ENCODE measurements around the gene BICRAL.
A peak's percentile ranks its signal among the peaks of the same experiment; 100 is the strongest.
"Not testable (repeated sequence)": the region's sequence is repeated elsewhere in the genome, so short reads cannot be mapped to it uniquely, and the experiment has no call there.

The BICRAL gene, protein sequence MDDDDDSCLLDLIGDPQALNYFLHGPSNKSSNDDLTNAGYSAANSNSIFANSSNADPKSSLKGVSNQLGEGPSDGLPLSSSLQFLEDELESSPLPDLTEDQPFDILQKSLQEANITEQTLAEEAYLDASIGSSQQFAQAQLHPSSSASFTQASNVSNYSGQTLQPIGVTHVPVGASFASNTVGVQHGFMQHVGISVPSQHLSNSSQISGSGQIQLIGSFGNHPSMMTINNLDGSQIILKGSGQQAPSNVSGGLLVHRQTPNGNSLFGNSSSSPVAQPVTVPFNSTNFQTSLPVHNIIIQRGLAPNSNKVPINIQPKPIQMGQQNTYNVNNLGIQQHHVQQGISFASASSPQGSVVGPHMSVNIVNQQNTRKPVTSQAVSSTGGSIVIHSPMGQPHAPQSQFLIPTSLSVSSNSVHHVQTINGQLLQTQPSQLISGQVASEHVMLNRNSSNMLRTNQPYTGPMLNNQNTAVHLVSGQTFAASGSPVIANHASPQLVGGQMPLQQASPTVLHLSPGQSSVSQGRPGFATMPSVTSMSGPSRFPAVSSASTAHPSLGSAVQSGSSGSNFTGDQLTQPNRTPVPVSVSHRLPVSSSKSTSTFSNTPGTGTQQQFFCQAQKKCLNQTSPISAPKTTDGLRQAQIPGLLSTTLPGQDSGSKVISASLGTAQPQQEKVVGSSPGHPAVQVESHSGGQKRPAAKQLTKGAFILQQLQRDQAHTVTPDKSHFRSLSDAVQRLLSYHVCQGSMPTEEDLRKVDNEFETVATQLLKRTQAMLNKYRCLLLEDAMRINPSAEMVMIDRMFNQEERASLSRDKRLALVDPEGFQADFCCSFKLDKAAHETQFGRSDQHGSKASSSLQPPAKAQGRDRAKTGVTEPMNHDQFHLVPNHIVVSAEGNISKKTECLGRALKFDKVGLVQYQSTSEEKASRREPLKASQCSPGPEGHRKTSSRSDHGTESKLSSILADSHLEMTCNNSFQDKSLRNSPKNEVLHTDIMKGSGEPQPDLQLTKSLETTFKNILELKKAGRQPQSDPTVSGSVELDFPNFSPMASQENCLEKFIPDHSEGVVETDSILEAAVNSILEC

DNA sequence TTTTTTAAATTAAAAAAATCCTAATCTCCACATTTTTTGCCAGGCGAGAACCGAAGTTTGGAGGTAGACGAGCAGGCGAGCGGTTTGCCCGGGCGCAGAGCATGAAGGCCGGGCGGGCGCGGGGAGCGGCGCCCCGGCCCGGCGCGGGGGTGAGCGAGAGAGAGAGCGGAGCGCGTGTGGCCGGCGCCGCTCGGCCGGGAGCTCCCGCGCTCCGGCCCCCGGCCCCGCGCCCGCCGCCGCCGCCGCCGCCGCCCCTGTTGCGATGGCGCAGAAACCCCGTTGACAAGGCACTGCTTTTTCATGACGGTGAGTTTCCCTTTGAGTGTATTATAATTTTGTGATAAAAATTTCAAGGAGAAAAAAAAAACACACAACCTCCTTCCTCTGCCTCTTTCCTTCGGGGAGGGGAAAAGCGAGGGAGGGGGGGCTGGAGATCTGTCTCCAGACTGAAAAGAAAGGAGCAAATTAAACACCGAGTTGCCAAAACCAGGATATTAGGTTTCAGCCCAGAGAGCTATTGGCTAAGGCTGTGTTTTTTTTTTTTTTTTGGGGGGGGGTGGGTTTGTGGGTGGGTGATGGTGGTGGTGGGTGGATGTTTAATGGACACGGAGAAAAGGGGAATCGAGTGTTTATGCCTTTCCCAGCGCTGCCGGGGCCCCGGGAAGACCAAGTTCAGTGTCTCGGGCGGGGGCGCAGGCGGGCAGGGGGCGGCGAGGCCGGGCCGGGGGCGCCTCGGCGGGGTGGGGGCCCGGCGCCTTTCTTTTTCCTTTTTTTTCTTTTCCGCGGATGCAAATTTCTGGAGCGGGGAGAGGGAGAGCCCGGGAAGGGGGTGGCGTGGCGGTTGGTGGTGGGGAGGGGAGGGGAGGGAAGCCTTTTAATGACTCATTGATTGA, at the start of gene BICRAL:
Gene BICRAL (plus strand): TSS at position 257 of the 893 bp plus-strand sequence. CDS start 39,971 bp downstream, outside the sequence.
- DNase-seq: peak; percentile 92

DNA sequence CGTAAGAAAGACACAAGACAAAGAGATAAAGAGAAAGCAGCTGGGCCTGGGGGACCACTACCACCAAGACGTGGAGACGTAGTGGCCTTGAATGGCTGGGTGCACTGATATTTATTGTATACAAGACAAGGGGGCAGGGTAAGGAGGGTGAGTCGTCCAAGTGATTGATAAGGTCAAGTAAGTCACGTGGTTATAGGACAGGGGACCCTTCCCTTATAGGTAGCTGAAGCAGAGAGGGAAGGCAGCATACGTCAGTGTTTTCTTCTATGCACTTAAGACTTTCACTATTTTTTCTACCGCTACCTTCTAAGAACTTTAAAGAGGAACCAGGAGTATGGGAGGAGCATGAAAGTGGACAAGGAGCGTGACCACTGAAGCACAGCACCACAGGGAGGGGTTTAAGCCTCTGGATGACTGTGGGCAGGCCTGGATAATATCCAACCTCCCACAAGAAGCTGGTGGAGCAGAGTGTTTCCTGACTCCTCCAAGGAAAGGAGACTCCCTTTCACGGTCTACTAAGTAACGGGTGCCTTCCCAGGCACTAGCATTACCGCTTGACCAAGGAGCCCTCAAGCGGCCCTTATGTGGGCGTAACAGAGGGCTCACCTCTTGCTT, 47.9 kb upstream of the BICRAL start:
- DNase-seq: not testable (repeated sequence)

GRCh38 chr6:42735976-42736375, 45.9 kb upstream of the BICRAL start:
- DNase-seq: no peak

GRCh38 chr6:42740725-42741124, 41.1 kb upstream of the BICRAL start:
- DNase-seq: no peak

DNA sequence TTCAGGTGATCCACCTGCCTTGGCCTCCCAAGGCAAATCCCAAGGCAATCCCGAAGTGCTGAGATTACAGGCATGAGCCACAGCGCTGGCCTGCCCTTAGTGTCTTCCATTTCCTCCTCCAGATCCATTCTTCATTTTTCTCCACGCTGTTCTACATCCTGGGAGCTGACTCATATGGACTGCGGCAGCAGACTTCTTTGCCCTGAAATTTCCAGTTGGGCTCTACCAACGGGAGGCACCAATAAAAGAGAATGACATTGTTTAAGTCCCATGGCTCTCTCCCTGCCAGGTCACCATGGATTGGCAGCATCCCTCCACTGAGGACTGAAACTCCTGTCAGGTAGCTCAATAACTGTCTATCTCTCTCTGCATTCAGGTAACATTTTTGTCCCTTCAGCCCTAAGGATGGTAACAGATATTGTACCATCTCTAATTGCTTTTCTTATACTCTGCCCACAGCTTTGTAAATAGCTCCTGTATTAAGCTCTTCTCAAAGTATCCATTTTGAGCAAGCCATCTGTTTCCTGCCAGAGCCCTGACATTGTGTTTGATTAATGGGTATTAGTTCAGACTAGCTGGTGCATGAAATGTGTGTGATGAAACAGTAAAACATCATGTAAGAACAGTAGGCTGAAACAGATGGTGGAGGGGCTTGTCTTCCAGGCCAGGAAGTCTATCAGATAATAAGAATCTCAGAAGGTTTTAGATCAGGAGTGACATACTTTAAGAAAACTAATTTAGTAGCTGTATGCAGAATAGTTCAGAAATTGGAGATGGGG, 39.5 kb upstream of the BICRAL start:
- peak; percentile 58 for DNase-seq

DNA sequence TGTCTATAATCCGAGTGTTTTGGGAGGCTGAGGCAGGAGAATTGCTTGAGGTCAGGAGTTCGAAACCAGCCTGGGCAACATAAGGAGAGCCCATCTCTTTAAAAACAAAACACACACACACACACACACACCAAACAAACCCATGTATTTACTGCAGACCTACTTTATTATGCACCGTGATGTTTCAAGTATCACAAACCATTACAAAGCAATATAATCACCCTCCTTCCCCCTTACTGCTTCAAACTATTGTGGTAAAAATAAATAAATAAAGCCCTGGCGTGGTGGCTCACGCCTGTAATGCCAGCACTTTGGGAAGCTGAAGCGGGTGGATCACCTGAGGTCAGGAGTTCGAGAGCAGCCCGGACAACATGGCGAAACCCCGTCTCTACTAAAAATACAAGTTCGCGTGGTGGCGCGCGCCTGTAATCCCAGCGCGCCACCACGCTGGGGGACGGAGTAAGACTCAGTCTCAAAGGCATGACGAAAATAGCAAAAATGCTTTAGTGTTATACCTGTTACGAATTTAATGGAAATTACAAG, 37.4 kb upstream of the BICRAL start:
- no peak for DNase-seq

DNA sequence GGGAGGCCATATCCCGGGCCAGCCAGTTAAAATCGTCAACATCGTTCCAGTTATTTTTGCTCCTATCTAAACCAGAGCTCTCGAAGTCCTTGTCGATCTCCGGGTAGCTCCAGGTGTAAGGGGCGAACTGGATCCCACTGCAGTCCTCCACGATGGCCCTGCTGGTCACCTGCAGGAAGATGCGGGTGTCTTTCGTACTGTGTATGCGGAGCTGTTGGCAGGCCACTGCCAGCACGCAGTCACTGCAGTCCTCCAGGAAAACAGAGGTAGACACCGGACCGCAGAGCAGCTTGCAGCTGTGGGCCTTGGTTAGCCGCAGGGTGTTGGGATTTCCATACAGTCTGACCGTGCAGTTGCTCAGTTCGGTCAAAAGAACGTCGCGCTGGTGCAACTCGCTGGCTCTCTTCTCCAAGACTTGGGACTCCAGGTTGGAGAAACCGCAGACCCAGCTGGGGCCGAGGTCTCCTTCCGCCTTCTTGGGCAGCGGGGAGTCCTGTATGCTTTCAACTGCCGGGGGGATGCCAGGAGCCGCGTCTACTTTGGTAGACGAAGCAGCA, 36.7 kb upstream of the BICRAL start:
- DNase-seq: no peak

GRCh38 chr6:42745640-42746462, 36.0 kb upstream of the BICRAL start, which contains the start of gene TBCC:
Gene TBCC (minus strand): TSS chr6:42746103. CDS start chr6:42746073, 30 bp downstream.
- peak; percentile 99 for DNase-seq

DNA sequence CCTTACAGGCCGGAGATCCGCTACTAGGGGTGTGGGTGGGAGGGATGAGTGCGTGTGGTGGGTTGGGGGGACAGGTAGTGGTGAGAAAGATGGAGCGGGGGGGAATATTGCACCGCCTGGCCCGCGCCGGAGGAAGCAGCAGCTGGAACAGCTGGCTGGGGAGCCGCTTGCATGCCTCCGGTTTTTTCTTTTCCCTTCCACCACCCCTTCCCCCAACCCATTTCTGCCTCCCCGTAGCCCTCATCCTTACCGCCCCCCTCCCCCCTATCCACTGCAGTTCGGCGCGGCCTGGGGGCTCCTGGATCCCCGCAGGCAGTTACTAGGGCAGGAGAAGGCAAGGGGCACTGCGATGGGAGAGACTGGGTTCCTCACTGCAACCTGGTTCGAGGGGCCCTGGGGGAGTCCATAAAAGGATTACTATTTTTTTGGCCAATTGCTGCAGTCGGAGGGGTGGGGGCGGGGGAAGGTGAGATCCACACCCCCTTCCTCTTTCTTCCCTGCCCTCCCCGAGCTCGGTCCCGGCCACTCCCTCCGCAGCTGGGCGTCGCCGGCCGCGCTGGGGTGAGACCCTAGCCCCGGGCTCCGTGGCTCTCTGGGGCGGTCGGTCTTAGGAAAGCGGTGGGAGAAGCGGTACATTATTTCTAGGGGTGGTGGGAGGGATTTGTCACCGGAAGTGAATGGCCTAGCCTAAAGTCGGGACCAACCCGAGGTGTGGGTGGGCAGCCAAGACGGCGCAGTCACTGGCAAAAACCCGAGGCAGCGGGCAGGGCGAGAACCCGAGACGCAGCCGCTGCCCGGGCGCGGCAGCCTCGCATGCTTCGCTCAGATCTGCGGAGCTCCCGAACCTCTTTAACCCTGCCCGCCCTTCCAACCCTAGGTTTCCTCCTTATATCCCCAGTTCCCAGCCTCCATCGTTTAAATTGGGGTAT, 35.1 kb upstream of the BICRAL start:
- peak; percentile 96 for DNase-seq

DNA sequence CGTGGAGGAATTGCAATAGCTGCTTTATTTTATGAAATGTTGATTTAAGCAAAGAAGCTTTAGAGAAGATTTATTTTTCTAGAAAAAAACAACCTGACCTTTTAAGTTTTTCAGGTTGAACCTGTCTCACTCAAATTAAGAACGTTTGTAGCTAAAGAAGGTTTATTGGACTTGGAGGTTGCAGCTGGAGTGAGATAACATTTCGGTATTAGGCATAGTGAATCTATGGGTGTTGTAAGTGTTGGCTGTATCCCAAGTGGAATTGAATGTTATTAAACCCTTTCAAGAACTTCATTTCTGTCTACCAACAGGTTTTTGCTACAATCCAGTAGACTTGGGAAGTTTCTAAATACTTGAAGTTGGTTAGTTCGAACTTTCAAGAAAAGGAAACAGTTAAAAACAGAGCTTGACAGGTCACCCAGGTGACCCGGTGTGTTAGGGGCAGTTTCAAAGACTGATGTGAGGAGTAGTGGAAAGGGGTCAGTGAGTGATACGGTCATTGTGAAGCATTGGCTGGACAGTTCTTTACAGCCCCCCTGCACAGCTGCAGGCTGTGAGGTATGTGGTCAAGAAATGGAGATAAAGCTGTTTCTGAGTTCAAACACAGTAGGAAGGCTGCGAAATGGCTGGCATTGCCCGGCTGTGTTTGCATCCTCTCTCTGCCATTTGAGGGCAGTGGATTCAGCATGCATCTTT, 33.5 kb upstream of the BICRAL start:
- DNase-seq: no peak

DNA sequence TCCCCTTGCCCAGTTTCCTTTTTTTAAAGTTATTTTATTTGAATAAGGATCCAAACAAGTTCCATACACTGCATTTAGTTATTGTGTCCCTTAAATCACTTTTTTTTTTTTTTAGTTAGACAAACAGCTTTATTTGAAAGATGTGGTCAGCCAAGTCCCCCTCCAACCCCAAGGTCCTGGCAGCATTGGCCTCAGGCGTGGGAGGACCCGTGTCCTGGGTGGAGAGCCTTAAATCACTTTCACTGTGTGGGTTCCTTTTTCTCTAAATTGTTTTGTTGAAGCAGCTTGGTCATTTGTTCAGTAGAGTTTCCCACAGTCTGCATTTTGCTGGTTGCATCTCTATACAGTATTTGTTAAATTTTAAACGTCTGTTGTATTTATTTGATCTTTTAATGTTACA, 30.8 kb upstream of the BICRAL start:
- DNase-seq: no peak

DNA sequence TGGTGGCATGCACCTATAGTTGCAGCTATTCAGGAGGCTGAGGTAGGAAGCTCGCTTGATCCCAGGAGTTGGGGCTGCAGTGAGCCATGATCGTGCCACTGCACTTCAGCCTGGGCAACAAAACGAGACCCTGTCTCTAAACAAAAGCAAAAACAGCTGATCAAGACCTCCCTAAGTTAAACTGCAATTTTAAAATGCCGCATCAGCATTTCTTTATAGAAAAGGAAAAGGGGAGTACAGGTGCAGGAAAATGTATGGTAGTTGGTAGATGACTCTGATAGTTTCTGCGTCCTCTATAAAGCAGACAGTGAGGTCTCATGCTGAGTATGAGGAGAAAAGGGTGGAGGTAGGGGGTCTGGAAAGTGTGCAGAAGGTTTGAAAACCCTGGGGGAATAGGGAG, 27.1 kb upstream of the BICRAL start:
- no peak for DNase-seq

GRCh38 chr6:42756722-42757121, 25.1 kb upstream of the BICRAL start:
- DNase-seq: no peak

GRCh38 chr6:42758756-42759430, 23.0 kb upstream of the BICRAL start:
- DNase-seq: no peak

DNA sequence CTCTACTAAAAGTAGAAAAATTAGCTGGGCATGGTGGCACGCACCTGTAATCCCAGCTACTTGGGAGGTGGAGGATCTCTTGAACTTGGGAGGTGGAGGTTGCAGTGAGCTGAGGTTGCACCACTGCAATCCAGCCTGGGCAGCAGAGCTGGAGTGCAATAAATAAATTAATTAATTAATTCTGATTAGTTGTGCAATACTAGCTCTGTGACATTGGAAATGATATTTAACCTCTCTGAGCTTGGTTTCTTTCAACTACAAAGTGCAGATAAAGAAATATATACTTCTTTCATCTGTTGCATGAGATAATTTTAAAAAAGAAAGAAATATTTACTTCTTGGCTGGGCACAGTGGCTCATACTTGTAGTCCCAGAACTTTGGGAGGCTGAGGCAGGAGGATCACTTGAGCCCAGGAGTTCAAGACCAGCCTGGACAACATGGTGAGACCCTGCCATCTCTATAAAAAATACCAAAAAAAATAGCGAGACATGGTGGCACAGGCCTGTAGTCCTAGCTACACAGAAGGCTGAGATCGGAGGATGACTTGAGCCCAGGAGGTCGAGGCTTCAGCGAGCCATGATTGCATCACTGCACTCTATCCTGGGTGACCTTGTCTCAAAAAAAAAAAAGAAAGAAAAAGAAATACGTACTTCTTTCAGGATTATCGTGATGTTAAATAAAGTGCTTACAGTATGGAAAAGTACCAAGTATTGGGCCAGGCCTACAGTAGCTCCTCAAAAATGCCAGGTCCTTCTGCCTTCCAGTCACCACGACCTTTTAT, 20.4 kb upstream of the BICRAL start:
- no peak for DNase-seq

- DNase-seq: no peak
Measured at GRCh38 chr6:42762426-42762859, 19.4 kb upstream of the BICRAL start.
